Measurements from ENCODE around the gene GHR.

DNA sequence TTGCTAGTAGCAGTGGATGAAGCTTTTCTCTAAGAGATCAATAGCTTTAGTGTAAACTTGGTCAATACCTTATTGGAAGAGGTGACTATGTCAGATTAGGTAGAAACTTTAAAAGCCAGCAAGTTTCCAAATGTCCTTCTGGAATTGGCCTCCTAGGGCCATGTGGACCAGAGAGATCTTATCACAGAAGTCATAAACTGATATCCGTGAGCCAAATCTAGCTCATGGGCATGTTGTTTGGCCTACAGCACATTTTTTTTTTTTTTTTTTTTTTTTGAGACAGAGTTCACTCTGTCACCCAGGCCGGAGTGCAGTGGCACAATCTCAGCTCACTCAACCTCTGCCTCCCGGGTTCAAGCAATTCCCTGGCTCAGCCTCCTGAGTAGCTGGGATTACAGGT, 175.9 kb downstream of the GHR start:
- TF ChIP-seq CTCF (IDR thresholded peaks at IDR 0.05) = no peak
- no peak for TF ChIP-seq EP300 (IDR thresholded peaks at IDR 0.05)
- no peak for TF ChIP-seq POLR2A (IDR thresholded peaks at IDR 0.05)
